Liver (tissue), 9 donors: Measurements from ENCODE around the gene AHSA1. TPM values are rescaled to one million over a fixed set of nuclear protein-coding genes. Genes with fewer than 3 reads are reported as not detected.

ENCODE experiments used
- DNase-seq: peaks from one replicate; pipeline ENCODE4 v3.0.0-alpha.2; 2017; ENCODE audit warnings: low spot score
- H3K27ac ChIP-seq, 2 donors: one replicate each; pipeline ENCODE4 v1.7.0; 2013; ENCODE audit warnings: inconsistent platforms in 2 of 2, low read length in 2 of 2, control low read depth in 1 of 2, low read depth in 1 of 2, mild to moderate bottlenecking in 1 of 2
- H3K27me3 ChIP-seq, 4 donors: one replicate each; pipeline versions ENCODE4 v1.6.1 to v1.7.0; 2013; ENCODE audit warnings: low read length in 3 of 4, inconsistent platforms in 1 of 4, mild to moderate bottlenecking in 1 of 4, moderate library complexity in 1 of 4; ENCODE audit not compliant: control insufficient read depth in 4 of 4, insufficient read depth in 4 of 4
- H3K36me3 ChIP-seq, 4 donors: one replicate each; pipeline versions ENCODE4 v1.6.1 to v1.7.0; 2013; ENCODE audit warnings: low read length in 3 of 4, mild to moderate bottlenecking in 3 of 4, low read depth in 1 of 4, moderate library complexity in 1 of 4; ENCODE audit not compliant: control insufficient read depth in 4 of 4, insufficient read depth in 3 of 4
- H3K4me1 ChIP-seq, 4 donors: one replicate each; pipeline versions ENCODE4 v1.6.1 to v1.7.0; 2013; ENCODE audit warnings: low read length in 3 of 4, mild to moderate bottlenecking in 3 of 4, moderate library complexity in 1 of 4; ENCODE audit not compliant: control insufficient read depth in 4 of 4, insufficient read depth in 4 of 4
- H3K4me3 ChIP-seq, 3 donors: one replicate each; pipeline versions ENCODE4 v1.6.1 to v1.7.0; 2013; ENCODE audit warnings: low read length in 3 of 3, control low read depth in 1 of 3, low read depth in 1 of 3, mild to moderate bottlenecking in 1 of 3
- H3K9ac ChIP-seq, 2 donors: one replicate each; pipeline ENCODE4 v1.7.0; 2013; ENCODE audit warnings: low read length in 2 of 2, mild to moderate bottlenecking in 2 of 2, moderate library complexity in 2 of 2, control low read depth in 1 of 2, low read depth in 1 of 2
- H3K9me3 ChIP-seq, 4 donors: one replicate each; pipeline versions ENCODE4 v1.6.1 to v1.7.0; 2013; ENCODE audit warnings: low read length in 3 of 4; ENCODE audit not compliant: control insufficient read depth in 4 of 4
- ATF3 ChIP-seq: IDR thresholded peaks from 2 replicates; pipeline ENCODE4 v1.6.1; 2016; ENCODE audit warnings: antibody characterized with exemption
- EGR1 ChIP-seq, 2 donors: IDR thresholded peaks; 2 replicates each; pipeline ENCODE4 v1.6.1; 2016 to 2018; ENCODE audit warnings: antibody characterized with exemption in 2 of 2, low read depth in 2 of 2
- FOXA1 ChIP-seq: IDR thresholded peaks from 2 replicates; pipeline ENCODE4 v1.6.1; 2016; ENCODE audit warnings: antibody characterized with exemption
- FOXA2 ChIP-seq: IDR thresholded peaks from 2 replicates; pipeline ENCODE4 v1.6.1; 2016; ENCODE audit warnings: antibody characterized with exemption
- GABPA ChIP-seq, 2 donors: IDR thresholded peaks in 1 of 2; conservative IDR thresholded peaks in 1 of 2; 2 replicates each; pipeline ENCODE4 v1.6.1; 2016; ENCODE audit warnings: antibody characterized with exemption in 2 of 2, mild to moderate bottlenecking in 1 of 2, moderate library complexity in 1 of 2
- HNF4A ChIP-seq, 2 donors: conservative IDR thresholded peaks; 2 replicates each; pipeline ENCODE4 v1.6.1; 2016; ENCODE audit warnings: antibody characterized with exemption in 2 of 2, mild to moderate bottlenecking in 2 of 2
- HNF4G ChIP-seq: IDR thresholded peaks from 2 replicates; pipeline ENCODE4 v1.6.1; 2016; ENCODE audit warnings: antibody characterized with exemption
- JUND ChIP-seq, 2 donors: IDR thresholded peaks; 2 replicates each; pipeline ENCODE4 v1.6.1; 2016; ENCODE audit warnings: antibody characterized with exemption in 2 of 2
- MAX ChIP-seq: IDR thresholded peaks from 2 replicates; pipeline ENCODE4 v1.6.1; 2016; ENCODE audit warnings: antibody characterized with exemption
- NR2F2 ChIP-seq: IDR thresholded peaks from 2 replicates; pipeline ENCODE4 v1.6.1; 2016; ENCODE audit warnings: antibody characterized with exemption
- RAD21 ChIP-seq, 2 donors: IDR thresholded peaks; 2 replicates each; pipeline ENCODE4 v1.6.1; 2016; ENCODE audit warnings: antibody characterized with exemption in 2 of 2, mild to moderate bottlenecking in 2 of 2
- REST ChIP-seq: IDR thresholded peaks from 2 replicates; pipeline ENCODE4 v1.6.1; 2016; ENCODE audit warnings: antibody characterized with exemption, mild to moderate bottlenecking
- RXRA ChIP-seq, 2 donors: IDR thresholded peaks; 2 replicates each; pipeline ENCODE4 v1.6.1; 2017 to 2018; ENCODE audit warnings: antibody characterized with exemption in 2 of 2, mild to moderate bottlenecking in 1 of 2
- SP1 ChIP-seq: IDR thresholded peaks from 2 replicates; pipeline ENCODE4 v1.6.1; 2018; ENCODE audit warnings: antibody characterized with exemption, mild to moderate bottlenecking
- YY1 ChIP-seq: IDR thresholded peaks from 2 replicates; pipeline ENCODE4 v1.6.1; 2016; ENCODE audit warnings: antibody characterized with exemption, mild to moderate bottlenecking
- WGBS: extraction: QIAGEN DNeasy Blood & Tissue Kit; methylation state at CpG from one replicate; pipeline ENCODE4 v1.1.7; 2013; 5-methylcytosine and 5-hydroxymethylcytosine counted together
- polyA plus RNA-seq, 2 donors: library from polyadenylated mRNA; stranded (reverse) in 1 of 2; unstranded in 1 of 2; fragments of 200-250 nt in 1 of 2; fragments of >200 nt in 1 of 2; fragmentation: Nextera tagmentation in 1 of 2; extraction: Ambion mirVana in 1 of 2; gene quantifications; one replicate each; pipeline versions ENCODE4 v1.2.1 to v1.2.3, GENCODE V29; 2013 to 2015
- total RNA-seq, 2 donors: library from RNA; depleted of rRNA; stranded (reverse); fragments of >200 nt; gene quantifications; one replicate each; pipeline ENCODE4 v1.2.3, GENCODE V29; 2014
- TF ChIP-seq, protein P1 (sequence below): fragments of 150-350 bp; IDR thresholded peaks from 2 replicates; pipeline ENCODE4 v1.5.1; 2017; ENCODE audit warnings: improper control_type of control experiment, low read depth, low read length; ENCODE audit not compliant: missing input control
- donor health status: healthy.
- donor health status: healthy.
- donor health status: healthy.
- donor health status: healthy.
- donor health status: healthy.

Gene AHSA1
- total and polyA plus RNA-seq, 4 donors, result 45.8 to 80.7 (median 50.9) TPM

DNA sequence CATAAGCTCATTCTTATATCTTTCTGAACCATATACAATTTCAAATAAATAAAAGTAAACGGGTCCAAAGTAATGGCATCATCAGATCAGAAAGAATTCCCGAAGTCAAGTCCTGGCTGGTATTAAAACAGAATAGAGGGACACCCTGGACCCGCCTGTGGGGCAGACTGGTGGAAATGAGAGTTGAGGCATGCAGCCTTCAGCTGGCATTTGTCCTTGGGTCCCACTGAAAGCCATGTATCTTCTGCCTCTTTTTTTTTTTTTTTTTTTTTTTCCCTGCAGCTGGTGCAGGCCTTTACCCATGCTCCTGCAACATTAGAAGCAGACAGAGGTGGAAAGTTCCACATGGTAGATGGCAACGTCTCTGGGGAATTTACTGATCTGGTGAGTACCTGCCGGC lies 9.9 kb downstream of the AHSA1 start:
- Histone ChIP-seq H3K4me3 (no peak overlapping the region), H3K9me3 (no peaks in the 10 kb centered on the region), H3K4me1 (no peaks in the 10 kb centered on the region), H3K27me3 (no peaks in the 10 kb centered on the region), H3K36me3 (peaks cover 9 to 68% (median 56%) of the 10 kb centered on the region in 4 donors), H3K9ac (no peak overlapping the region), H3K27ac (no peak overlapping the region)
- DNase-seq, result no peak
- WGBS, result 92% methylated on average over 5 of the region's 5 CpGs
- TF ChIP-seq SP1 (no peak), EGR1 (IDR thresholded peaks at IDR 0.05; ENCODE audit: low read depth in 2 of 2) (no peak), HNF4G (no peak), FOXA2 (no peak), JUND (IDR thresholded peaks at IDR 0.05) (no peak), MAX (no peak), RXRA (IDR thresholded peaks at IDR 0.05) (no peak), NR2F2 (no peak), ATF3 (no peak), GABPA (IDR thresholded peaks at IDR 0.05 in 1 of 2, conservative IDR thresholded peaks at IDR 0.05 in 1 of 2) (no peak), HNF4A (conservative IDR thresholded peaks at IDR 0.05) (no peak), YY1 (no peak), FOXA1 (no peak), REST (no peak), RAD21 (IDR thresholded peaks at IDR 0.05) (no peak)
- TF ChIP-seq, protein P1, sequence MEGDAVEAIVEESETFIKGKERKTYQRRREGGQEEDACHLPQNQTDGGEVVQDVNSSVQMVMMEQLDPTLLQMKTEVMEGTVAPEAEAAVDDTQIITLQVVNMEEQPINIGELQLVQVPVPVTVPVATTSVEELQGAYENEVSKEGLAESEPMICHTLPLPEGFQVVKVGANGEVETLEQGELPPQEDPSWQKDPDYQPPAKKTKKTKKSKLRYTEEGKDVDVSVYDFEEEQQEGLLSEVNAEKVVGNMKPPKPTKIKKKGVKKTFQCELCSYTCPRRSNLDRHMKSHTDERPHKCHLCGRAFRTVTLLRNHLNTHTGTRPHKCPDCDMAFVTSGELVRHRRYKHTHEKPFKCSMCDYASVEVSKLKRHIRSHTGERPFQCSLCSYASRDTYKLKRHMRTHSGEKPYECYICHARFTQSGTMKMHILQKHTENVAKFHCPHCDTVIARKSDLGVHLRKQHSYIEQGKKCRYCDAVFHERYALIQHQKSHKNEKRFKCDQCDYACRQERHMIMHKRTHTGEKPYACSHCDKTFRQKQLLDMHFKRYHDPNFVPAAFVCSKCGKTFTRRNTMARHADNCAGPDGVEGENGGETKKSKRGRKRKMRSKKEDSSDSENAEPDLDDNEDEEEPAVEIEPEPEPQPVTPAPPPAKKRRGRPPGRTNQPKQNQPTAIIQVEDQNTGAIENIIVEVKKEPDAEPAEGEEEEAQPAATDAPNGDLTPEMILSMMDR, result no peak

DNA sequence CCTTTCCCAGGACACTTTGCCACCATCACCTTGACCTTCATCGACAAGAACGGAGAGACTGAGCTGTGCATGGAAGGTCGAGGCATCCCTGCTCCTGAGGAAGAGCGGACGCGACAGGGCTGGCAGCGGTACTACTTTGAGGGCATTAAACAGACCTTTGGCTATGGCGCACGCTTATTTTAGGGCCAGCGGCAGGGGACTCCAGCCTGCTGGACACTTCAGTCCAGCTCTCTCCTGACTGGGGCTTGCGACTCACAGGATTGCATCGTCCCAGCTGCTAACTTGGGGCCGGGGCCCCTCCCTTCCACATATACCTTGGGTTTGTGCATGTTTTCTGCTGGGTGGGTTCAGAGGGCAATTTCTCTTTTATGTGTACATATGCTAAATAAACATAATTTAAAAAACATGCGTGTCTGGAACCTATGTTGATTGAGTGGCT lies 11.2 kb downstream of the AHSA1 start:
- Histone ChIP-seq H3K36me3 (peaks cover 8 to 56% (median 48%) of the 10 kb centered on the region in 4 donors), H3K9me3 (no peaks in the 10 kb centered on the region), H3K27me3 (no peaks in the 10 kb centered on the region), H3K27ac (no peak overlapping the region), H3K9ac (no peak overlapping the region), H3K4me3 (no peak overlapping the region), H3K4me1 (no peaks in the 10 kb centered on the region)
- TF ChIP-seq, protein P1, result no peak
- no peak for TF ChIP-seq YY1
- TF ChIP-seq FOXA1, result no peak
- TF ChIP-seq HNF4A (conservative IDR thresholded peaks at IDR 0.05), result no peak
- TF ChIP-seq FOXA2, result no peak
- 88% methylated on average over 14 of the region's 14 CpGs for WGBS
- DNase-seq, result no peak
